GM21423 (cell line): ENCODE data around the gene OR4M1.
"Not testable (repeated sequence)": the region's sequence is repeated elsewhere in the genome, so short reads cannot be mapped to it uniquely, and the experiment has no call there.

Experiments used
- ATAC-seq: cut with Tn5 transposase; IDR thresholded peaks from one replicate; pipeline ENCODE4 v1.9.1; 2021; ENCODE audit warnings: mild to moderate bottlenecking, moderate library complexity; ENCODE audit not compliant: unreplicated experiment

Gene OR4M1

DNA sequence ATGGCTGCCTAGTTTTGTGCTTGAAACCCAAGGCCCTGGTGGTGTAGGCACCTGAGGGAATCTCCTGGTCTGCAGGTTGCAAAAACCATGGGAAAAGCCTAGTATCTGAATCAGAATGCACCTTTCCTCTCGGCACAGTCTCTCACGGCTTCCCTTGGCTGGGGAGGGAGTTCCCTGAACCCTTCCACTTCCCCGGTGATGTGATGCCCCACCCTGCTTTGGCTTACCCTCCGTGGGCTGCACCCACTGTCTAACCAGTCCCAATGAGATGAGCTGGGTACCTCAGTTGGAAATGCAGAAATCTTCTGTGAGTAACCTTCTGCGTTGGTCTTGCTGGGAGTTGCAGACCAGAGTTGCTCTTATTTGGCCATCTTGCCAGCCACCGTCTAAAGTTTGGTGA lies 47.7 kb downstream of the OR4M1 start:
- not testable (repeated sequence) for ATAC-seq

DNA sequence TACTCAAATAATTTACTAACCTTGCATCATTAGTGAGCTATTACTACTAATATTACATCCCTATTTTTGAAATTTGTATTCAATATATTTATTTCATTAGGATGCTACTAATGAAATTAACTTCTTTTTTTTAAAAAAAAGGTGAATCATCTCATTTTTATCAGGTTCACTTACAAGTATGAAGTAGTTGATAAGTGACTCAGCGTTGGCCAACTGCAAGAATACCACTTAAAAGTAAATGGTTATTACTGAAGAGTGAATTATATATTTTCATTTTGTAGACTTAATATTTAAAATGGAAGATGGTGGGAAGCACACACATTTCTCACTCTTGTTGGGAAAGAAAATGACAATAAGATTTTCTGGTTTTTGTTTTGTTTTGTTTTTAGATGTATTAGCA lies 49.9 kb downstream of the OR4M1 start:
- ATAC-seq, result no peak

GRCh38 chr14:19823765-19824164 lies 50.5 kb downstream of the OR4M1 start:
- ATAC-seq, result no peak

DNA sequence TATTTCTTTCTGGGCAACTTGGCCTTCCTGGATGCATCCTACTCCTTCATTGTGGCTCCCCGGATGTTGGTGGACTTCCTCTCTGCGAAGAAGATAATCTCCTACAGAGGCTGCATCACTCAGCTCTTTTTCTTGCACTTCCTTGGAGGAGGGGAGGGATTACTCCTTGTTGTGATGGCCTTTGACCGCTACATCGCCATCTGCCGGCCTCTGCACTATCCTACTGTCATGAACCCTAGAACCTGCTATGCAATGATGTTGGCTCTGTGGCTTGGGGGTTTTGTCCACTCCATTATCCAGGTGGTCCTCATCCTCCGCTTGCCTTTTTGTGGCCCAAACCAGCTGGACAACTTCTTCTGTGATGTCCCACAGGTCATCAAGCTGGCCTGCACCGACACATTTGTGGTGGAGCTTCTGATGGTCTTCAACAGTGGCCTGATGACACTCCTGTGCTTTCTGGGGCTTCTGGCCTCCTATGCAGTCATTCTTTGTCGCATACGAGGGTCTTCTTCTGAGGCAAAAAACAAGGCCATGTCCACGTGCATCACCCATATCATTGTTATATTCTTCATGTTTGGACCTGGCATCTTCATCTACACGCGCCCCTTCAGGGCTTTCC lies 54.4 kb downstream of the OR4M1 start:
- ATAC-seq, result not testable (repeated sequence)

DNA sequence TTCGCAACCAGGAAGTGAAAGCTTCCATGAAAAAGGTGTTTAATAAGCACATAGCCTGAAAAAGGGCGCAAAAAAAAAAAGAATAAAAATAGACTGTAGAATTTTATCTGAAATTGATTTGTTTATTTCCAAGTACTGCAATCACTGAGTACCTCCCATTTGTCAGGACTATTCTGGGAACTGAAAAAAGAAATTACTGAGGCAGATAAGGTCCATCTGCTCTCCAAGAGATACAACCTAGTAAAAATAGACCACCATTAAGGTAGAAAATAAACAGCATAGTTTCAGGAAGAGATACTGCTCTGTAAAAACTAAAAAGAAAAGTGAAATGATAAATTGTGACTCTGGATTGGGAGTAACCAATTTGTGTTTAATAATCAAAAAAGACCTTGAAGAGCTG lies 55.0 kb downstream of the OR4M1 start:
- no peak for ATAC-seq
